ENCODE measurements around the gene TUBGCP6.

Gene TUBGCP6

GRCh38 chr22:50243685-50244419 is 971 bp downstream of the TUBGCP6 start:
- H3K4me3 ChIP-seq (ENCODE audit: low read depth, low read length): peak overlapping the region; percentile 99
- peak; percentile 21 for DNase-seq (ENCODE audit: low read depth)
- TF ChIP-seq CTCF (conservative IDR thresholded peaks at IDR 0.05; ENCODE audit: low read depth, low read length): no peak

GRCh38 chr22:50242406-50242949 is 2.3 kb downstream of the TUBGCP6 start:
- TF ChIP-seq CTCF (conservative IDR thresholded peaks at IDR 0.05; ENCODE audit: low read depth, low read length): no peak
- H3K4me3 ChIP-seq (ENCODE audit: low read depth, low read length): peak overlapping the region; percentile 37

GRCh38 chr22:50238755-50239154 is 6.1 kb downstream of the TUBGCP6 start:
- H3K4me3 ChIP-seq (ENCODE audit: low read depth, low read length): no peak overlapping the region
- no peak for TF ChIP-seq CTCF (conservative IDR thresholded peaks at IDR 0.05; ENCODE audit: low read depth, low read length)
- DNase-seq (ENCODE audit: low read depth): no peak

More at GRCh38 chr22:50242406-50242949, 2.3 kb downstream of the TUBGCP6 start:
- DNase-seq (ENCODE audit: low read depth): no peak

GRCh38 chr22:50236731-50237409 is 8.0 kb downstream of the TUBGCP6 start:
- peak; percentile 71 for TF ChIP-seq CTCF (conservative IDR thresholded peaks at IDR 0.05; ENCODE audit: low read depth, low read length)
- DNase-seq (ENCODE audit: low read depth): peak; percentile 57
- no peak overlapping the region for H3K4me3 ChIP-seq (ENCODE audit: low read depth, low read length)

GRCh38 chr22:50233223-50233622 is 11.6 kb downstream of the TUBGCP6 start:
- no peak for TF ChIP-seq CTCF (conservative IDR thresholded peaks at IDR 0.05; ENCODE audit: low read depth, low read length)
- DNase-seq (ENCODE audit: low read depth): no peak
- H3K4me3 ChIP-seq (ENCODE audit: low read depth, low read length): no peak overlapping the region

- TF ChIP-seq CTCF (conservative IDR thresholded peaks at IDR 0.05; ENCODE audit: low read depth, low read length): no peak
- no peak overlapping the region for H3K4me3 ChIP-seq (ENCODE audit: low read depth, low read length)
- no peak for DNase-seq (ENCODE audit: low read depth)
Observed at GRCh38 chr22:50232481-50233151, 12.2 kb downstream of the TUBGCP6 start.
